HG02763 (cell line): ENCODE measurements around the gene GJB6.

Experiments
- ATAC-seq: cut with Tn5 transposase; IDR thresholded peaks from one replicate; pipeline ENCODE4 v1.9.1; 2021; ENCODE audit warnings: mild to moderate bottlenecking, moderate library complexity; ENCODE audit not compliant: unreplicated experiment

The GJB6 gene

GRCh38 chr13:20227730-20228129, 4.4 kb downstream of the GJB6 start:
- ATAC-seq, result no peak

GRCh38 chr13:20227288-20227687, 4.8 kb downstream of the GJB6 start:
- no peak for ATAC-seq

DNA sequence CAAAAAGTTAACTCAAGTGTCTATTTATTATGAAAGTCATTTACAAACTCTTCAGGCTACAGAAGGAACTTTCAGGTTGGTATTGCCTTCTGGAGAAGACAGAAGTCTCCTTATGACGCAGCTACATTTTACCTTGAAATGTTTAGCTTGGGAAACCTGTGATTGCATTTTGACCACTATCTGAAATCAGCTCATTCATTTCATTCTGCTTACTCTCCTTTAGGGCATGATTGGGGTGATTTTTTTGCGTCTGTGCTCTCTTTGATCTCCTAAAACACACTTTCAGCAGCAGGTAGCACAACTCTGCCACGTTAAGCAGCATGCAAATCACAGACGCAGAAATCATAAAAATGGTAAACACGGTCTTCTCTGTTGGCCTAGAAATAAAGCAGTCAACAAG, 9.6 kb downstream of the GJB6 start:
- ATAC-seq, result no peak

GRCh38 chr13:20221772-20222171, 10.3 kb downstream of the GJB6 start:
- no peak for ATAC-seq

DNA sequence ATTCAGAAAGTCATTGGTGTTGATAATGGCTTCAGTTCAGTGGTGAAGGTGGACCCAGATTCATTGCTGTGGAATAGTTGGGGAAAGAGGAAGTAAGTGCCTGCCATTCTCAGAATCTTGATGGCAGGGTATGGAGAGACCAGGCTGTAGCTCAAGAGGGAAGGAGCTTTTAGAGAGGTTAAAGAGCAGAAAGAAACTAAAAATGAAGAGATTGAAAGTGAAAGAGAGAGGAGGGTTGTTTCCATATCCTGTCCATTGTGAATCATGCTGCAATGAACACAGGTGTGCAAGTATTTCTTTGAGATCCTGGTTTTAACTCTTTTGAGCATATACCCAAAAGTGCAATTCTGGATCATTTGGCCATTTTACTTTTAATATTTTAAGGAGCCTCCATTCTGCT, 12.5 kb downstream of the GJB6 start:
- peak; percentile 90 for ATAC-seq

DNA sequence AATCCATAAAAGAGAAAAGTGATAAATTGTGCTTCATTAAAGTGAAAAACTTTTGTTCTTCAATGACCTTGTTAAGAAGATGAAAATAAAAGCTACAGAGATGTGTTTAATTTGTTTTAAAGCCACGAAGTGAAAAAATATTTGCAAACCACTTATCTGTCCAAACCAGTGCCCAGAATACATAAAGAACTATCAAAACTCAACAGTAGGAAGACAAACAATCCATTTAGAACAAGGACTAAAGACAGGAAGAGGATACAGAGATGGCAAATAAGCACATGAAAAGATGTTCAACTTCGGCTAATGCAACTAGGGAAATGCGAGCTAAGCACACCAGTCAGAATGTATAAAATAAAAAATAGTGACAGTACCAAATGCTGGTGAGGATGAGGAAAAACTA, 15.0 kb downstream of the GJB6 start:
- ATAC-seq, result no peak

GRCh38 chr13:20209948-20210347, 22.2 kb downstream of the GJB6 start:
- no peak for ATAC-seq

GRCh38 chr13:20206698-20207235, 25.4 kb downstream of the GJB6 start:
- ATAC-seq, result no peak

DNA sequence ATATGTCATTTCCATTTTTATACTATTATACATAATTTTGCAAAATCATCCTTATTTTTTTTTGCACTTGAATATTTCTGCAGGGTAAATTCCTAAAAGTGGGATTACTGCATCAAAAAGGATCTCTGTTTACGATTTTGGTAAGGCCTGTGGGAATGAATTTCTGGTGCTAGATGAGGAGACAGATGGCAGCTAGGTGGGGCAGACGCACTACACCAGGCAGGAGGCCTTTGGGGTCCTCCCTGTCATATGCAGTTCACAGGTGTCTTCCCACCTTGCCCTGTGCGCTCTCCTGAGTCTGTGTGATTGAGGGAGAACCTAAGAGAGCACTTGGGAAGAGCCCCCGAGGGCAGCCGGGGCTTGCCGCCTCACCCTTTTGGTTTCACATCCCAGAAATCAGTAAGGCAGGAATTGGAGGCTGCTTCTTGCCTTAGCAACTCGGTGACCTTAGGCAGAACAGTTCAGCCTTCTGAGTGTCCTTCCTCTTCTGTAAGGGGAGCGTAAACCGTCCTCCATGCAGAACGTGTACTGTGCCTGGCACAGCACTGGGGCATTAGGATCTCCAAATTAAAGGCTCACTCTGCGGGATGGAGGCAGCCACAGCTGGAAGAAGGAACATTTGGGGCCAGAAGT, 25.9 kb downstream of the GJB6 start:
- no peak for ATAC-seq

DNA sequence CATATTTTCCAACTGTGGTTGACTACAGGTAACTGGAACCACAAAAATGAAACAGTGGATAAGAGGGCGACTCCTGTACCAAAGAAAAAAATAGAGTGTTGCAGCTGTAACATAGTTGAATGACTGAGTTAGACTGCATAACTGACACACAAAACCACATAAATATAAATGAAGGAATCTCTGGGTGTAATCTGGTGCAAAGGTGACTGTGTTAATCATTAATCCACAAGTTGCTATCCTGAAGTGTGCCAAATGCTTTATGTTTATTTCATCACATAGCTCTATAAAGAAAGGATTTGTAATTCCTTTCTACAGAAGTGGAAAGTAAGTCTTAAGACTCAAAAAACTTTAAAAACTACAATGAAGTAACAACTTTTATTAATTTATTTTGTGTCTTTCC, 33.3 kb downstream of the GJB6 start:
- no peak for ATAC-seq

DNA sequence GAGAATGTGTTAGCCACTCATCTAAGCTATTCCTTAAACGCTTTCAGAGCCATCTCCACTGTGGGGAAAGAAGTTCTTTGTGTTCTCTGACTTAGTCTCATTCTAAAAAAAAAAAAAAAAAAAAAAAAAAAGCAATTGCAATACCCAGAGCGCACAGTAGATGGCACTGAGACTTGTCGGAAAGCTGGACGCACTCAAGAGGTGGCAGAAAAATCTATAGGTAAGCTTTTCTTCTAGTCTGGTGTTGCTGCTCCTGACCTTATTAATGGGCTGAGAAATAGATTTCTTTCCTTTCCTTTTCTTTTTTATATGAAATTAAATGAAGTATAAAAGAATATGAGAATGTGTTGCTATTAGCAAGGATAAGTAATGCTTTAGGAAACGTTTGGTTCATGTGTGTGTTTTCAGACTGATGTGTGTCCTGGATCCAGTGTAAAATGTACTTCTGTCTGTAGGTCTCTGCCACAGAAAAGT, 34.7 kb downstream of the GJB6 start:
- no peak for ATAC-seq

DNA sequence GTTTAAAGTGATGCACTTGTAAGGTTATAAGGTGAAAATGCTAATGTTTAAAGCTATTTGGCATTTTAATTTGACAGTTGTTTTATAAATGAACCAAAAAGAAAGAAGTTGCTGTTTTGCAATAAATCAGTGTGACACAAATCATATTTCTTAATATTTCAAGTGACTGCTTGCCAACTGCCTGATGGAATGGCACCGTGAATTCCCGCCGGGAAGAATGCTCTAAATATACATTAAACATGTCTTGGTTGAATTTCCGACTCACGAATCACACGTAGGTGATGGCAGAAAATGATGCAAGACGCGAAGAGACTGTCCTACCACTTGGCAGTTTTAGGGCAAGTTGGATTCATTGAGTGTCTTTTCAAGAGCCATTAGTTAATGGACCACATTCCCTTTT, 36.3 kb downstream of the GJB6 start:
- no peak for ATAC-seq

- ATAC-seq, result no peak
These were observed 38.0 kb downstream of the GJB6 start for GRCh38 chr13:20193907-20194631.

- ATAC-seq, result no peak
These were observed 38.8 kb downstream of the GJB6 start for GRCh38 chr13:20193162-20193906.

GRCh38 chr13:20192836-20193161, 39.3 kb downstream of the GJB6 start, which contains the start of gene GJB2:
Gene GJB2, minus strand, starts transcription at chr13:20192938. Its CDS starts 3,357 bp downstream, at chr13:20189581.
- ATAC-seq, result no peak

GRCh38 chr13:20192158-20192835, 39.8 kb downstream of the GJB6 start:
- ATAC-seq, result no peak

DNA sequence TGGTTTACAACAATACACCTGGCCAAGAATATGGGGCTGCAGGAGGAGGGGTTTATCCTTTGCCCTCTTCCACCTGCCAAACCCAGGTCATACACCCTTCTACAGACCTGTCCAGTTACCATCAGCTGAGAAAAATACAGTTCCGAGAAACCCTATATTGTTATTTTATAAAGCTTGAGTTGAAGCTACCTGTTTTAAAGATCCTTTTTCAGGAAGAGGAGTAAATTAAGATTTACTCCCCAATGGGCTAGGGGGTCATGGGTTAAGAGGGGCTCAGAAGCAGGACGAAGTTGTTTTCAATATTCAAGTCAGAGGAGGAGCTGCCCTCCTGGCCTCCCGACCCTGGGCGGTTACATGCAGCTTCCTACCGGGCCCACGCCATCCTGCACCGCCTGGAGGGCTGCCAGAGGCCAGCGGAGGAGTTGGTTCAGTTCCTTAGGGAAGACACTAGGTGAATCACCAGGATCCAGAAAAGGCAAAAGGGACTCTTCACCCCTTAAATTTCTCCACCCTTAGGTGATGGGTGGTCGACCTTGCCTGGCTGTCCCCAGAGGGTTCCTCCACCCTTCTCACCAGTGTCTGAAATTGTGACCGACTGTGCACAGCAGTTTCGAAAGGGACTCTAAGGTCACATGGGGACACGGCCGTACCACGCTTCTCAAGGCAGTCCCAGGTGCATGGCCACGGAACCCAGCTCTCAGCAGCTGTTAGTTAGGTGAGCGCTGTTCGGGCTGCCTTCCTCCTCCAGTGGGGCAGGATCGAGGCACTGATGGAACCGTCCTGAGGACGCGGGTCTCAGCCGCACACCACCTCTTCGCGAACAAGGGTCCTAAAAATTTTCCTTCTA, 40.6 kb downstream of the GJB6 start:
- no peak for ATAC-seq

- ATAC-seq, result no peak
These were observed 41.4 kb downstream of the GJB6 start for GRCh38 chr13:20190481-20191310.

DNA sequence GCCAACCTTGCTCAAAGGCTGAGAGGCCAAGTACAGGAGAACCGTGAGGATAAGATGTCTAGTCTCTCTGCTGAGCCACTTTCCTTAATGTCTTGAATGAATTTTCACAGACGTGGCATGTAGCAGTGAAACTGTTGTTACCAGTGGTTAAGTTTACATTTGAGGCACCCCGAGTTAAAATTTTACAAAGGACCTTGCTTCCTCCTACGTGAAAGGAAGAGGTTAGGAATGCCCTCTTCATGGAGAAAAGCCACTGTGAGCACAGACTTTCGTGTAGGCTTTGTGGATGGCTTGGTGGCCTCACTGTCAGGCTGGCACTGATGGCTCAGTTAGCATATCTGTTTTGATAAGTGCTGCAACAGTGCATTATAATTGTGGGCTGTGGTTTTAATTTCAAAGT, 42.0 kb downstream of the GJB6 start:
- no peak for ATAC-seq
